MM.1S (cell line): Measurements from ENCODE around the gene PARD6G.

Experiments used
- EZH2 ChIP-seq: fragments of 300-600 bp; sonication (generic); optimal IDR thresholded peaks from 2 replicates; pipeline ENCODE3; 2017; ENCODE audit warnings: low read depth, mild to moderate bottlenecking, antibody characterized with exemption, low read length, mixed read lengths
- EZH2phosphoT487 ChIP-seq: fragments of 300-600 bp; sonication (generic); IDR thresholded peaks from 2 replicates; pipeline ENCODE4 v1.6.1; 2018; ENCODE audit warnings: antibody characterized with exemption, low read length
- TF ChIP-seq, protein P1 (sequence below): fragments of 300-600 bp; sonication (generic); IDR thresholded peaks from 2 replicates; pipeline ENCODE4 v1.5.1; 2016; ENCODE audit warnings: antibody characterized with exemption, low read length, mixed read lengths

DNA sequence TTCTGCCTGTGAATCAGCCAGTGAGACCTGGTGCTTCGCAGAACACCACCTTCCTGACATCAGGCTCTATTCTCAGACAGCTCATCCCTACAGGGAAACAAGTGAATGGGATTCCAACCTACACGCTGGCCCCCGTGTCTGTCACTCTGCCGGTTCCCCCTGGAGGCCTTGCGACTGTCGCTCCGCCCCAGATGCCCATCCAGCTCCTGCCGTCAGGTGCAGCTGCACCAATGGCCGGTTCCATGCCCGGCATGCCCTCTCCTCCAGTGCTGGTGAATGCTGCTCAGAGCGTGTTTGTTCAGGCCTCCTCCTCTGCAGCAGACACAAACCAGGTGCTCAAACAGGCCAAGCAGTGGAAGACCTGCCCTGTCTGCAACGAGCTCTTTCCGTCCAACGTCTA lies 110.2 kb downstream of the PARD6G start:
- TF ChIP-seq, protein P1, sequence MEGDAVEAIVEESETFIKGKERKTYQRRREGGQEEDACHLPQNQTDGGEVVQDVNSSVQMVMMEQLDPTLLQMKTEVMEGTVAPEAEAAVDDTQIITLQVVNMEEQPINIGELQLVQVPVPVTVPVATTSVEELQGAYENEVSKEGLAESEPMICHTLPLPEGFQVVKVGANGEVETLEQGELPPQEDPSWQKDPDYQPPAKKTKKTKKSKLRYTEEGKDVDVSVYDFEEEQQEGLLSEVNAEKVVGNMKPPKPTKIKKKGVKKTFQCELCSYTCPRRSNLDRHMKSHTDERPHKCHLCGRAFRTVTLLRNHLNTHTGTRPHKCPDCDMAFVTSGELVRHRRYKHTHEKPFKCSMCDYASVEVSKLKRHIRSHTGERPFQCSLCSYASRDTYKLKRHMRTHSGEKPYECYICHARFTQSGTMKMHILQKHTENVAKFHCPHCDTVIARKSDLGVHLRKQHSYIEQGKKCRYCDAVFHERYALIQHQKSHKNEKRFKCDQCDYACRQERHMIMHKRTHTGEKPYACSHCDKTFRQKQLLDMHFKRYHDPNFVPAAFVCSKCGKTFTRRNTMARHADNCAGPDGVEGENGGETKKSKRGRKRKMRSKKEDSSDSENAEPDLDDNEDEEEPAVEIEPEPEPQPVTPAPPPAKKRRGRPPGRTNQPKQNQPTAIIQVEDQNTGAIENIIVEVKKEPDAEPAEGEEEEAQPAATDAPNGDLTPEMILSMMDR, result no peak
- TF ChIP-seq EZH2 (no peak), EZH2phosphoT487 (no peak)
